Activated CD8-positive, alpha-beta memory T cell treated with anti-CD3 and anti-CD28 coated beads, Interleukin-2, amount 50 U/mL, for 48 hours (primary cell): ENCODE results near the gene TRAPPC5.
"Not testable (repeated sequence)": the region's sequence is repeated elsewhere in the genome, so short reads cannot be mapped to it uniquely, and the experiment has no call there.

ENCODE experiments used
- DNase-seq: peaks from one replicate; pipeline ENCODE4 v3.0.0-alpha.2; 2020

The TRAPPC5 gene

DNA sequence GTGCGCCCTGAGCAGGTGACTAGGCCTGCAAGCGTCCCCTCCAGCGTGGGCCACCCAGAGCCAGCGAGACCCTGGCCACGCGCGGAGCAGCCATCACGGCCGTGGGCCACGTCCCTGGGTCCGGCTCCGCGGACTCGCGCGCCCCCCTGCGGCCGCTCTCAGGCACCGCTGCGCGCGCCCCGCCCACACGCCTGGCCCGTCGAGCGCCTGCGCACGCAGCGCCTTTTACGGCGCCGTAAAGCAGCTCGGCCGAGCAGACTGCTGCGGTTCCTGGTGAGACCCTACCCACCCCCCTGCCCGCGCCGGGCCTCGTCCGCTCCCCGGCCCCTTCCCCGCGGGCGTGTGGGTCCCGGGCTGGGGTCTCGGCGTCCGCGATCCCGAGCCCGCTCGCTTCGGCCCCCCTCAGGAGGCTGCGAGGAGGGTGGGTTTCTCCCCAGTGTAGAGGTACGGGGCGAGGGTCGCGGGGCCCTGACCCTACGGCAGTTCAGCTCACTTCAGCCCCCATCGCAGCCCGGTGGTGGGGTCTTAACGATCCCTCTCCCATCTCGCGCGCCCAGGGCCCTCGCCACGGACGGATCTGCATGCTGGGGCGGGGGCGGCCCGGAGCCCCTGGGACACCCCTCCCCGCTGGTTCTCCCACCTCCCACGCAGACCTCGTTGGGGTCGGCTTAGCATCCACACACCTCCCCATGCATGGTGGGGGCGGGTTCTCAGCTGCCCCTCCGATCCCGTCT lies at the start of gene TRAPPC5:
Gene TRAPPC5 (plus strand): TSS at position 228 of the 734 bp plus-strand sequence. CDS start 1,421 bp downstream, outside the sequence.
- DNase-seq: peak; percentile 95

- DNase-seq: no peak
Observed at GRCh38 chr19:7631577-7631976, 49.1 kb upstream of the TRAPPC5 start.

DNA sequence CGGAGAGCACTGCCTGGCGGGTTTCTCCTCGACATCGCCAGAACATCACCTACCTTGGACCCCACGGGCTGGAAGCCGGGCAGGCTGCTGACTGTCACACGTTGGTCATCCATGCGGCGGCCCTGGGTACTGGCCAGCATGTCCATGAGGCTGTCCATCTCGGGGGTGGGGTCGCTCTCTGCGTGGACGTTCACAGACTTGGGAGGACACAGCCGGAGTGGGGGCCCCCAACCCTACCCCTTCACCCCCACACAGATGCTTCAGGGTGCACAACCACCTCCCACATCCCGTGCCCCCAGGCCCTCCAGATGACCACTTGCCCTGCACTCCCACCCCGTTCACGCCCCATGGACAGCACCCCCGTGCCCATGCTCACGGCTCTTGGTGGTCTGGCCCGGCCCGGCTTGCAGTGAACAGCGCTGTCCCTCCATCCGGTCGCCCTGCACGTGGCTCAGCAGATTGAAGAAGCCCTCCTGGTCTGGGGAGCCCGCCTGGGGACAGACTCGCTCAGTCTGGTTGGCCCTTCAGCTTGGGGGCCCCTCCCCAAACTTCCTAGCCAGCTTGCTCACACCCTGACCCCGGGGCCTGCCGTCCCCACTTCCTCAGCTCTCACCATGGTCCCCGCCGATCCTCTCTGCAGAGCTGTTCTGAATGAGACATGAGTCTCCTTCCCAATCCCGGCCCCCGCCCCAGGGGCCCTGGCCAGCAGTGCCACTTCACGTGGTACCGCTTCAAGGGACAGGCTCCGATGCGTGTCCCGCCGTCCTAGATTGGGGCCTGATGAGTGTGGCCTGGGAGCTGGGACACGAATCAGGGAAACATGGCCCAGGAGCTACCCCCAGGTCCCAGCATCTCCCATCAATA lies 48.1 kb upstream of the TRAPPC5 start:
- no peak for DNase-seq

DNA sequence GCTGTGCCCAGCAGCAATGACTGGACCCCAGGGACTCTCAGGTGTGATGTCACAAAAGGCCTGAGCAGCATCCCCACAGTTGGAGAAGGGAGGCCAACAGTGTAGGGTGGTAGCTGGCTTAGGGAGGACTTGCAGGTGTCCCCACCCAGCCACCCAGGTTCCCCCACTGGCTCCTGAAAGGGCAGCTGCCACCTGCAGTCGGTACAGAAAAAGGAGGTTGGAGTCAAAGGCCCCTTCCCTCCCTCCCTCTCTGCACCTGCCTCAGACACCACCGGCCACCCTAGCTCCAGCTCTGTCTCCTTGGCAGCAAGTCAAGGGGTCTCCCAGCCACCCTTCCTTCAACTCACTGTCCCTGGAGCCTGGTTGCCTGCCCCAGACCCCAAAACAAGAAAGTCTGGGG lies 46.9 kb upstream of the TRAPPC5 start, which contains the start of gene PCP2:
Gene PCP2 (minus strand): TSS at position 22 of the 400 bp plus-strand sequence. CDS start 262 bp downstream, outside the sequence.
- no peak for DNase-seq

DNA sequence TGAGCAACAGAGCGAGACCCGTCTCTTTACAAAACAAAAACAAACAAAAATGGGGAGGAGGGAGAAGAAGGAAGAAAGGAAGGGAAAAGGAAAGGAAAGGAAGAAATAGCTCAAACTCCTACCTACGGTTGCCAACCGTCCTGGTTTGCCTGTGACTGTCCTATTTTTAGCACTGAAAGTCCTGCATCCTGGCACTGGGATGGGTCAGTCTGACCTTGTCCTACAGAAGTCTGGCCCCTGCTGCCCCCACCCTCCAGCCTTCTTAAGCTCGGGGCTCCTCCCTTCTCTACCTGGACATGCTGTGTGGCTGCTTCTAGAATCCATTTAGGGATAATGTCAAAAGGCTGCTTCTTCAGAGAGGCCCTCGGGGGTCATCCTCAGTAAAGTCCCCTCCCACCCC lies 45.0 kb upstream of the TRAPPC5 start:
- no peak for DNase-seq

- no peak for DNase-seq
Observed at GRCh38 chr19:7636317-7636690, 44.3 kb upstream of the TRAPPC5 start.

DNA sequence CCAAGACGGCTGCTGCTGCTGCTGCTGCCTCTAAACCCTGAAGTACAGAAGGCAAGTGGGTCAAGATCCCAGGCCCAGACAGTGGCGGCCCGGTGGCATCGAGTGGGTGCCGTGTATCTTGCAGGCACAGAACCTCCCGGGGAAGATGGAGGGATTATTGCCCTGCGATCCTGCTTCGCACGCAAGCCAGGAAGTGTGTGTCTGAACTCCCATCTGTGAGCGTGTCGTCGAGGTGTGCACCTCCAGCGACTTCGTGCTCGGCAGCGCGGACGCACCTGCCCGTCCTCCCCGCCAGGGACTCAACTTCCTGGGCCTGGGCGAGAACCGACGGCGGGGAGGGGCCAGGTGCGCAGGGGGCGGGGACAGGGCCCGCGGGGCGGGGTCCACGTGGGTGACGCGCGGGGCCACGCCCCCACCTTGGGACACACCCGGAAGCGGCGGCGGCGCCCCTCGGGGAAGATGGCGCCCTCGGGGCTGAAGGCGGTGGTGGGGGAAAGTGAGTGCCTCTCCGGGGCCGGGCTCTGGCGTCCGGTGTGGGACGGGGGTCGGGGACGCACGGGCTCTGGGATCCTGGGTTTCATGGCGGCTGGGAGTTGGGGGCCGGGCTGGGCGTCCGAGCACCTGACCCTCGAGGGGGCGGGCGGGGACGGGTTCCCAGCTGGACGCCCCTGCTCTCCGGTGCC lies 43.8 kb upstream of the TRAPPC5 start, which contains the start of gene STXBP2:
Gene STXBP2 (plus strand): TSS at position 420 of the 683 bp plus-strand sequence. CDS start 40 bp downstream, at position 460.
- peak; percentile 98 for DNase-seq

GRCh38 chr19:7637374-7638256 lies 43.0 kb upstream of the TRAPPC5 start:
- DNase-seq: no peak

- no peak for DNase-seq
Observed at GRCh38 chr19:7638802-7639465, 41.7 kb upstream of the TRAPPC5 start.

DNA sequence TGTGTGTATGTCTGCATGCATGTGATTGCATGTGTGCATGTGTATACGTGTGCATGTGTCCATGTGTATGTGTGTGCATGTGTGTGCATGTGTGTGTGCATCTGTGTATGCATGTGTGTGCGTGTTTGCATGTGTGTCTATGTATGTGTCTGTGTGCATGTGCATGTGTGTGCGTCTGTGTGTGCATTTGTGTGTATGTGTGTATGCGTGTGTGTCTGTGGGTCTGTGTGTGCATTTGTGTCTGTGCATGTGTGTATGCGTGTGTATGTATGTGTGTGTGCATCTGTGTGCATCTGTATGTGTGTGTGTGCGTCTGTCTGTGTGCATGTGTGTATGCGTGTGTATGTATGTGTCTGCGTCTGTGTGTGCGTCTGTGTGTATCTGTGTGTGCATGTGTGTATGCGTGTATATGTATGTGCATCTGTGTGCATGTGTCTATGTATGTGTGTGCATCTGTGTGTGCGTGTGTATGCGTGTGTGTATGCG lies 40.7 kb upstream of the TRAPPC5 start:
- no peak for DNase-seq

- no peak for DNase-seq
Observed at GRCh38 chr19:7640803-7641202, 39.8 kb upstream of the TRAPPC5 start.

- DNase-seq: no peak
Observed at GRCh38 chr19:7641290-7642276, 39.0 kb upstream of the TRAPPC5 start.

- no peak for DNase-seq
Observed at GRCh38 chr19:7642295-7643030, 38.2 kb upstream of the TRAPPC5 start.

DNA sequence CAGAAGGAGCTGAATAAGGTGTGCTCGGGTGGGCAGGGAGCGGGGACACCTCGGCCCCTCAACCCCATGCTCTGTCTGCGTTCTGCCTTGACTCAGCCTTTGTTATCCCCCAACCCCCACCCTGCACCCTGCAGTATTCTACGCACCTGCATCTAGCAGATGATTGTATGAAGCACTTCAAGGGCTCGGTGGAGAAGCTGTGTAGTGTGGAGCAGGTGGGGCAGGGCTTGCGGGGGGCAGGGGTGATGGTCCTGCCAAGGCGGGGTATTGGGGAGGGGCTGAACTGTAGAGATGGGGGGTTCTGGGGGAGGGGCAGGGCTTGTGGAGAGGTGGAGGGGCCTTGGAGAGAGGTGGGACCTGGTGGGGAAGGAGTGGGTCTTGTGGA lies 37.6 kb upstream of the TRAPPC5 start:
- DNase-seq: no peak

DNA sequence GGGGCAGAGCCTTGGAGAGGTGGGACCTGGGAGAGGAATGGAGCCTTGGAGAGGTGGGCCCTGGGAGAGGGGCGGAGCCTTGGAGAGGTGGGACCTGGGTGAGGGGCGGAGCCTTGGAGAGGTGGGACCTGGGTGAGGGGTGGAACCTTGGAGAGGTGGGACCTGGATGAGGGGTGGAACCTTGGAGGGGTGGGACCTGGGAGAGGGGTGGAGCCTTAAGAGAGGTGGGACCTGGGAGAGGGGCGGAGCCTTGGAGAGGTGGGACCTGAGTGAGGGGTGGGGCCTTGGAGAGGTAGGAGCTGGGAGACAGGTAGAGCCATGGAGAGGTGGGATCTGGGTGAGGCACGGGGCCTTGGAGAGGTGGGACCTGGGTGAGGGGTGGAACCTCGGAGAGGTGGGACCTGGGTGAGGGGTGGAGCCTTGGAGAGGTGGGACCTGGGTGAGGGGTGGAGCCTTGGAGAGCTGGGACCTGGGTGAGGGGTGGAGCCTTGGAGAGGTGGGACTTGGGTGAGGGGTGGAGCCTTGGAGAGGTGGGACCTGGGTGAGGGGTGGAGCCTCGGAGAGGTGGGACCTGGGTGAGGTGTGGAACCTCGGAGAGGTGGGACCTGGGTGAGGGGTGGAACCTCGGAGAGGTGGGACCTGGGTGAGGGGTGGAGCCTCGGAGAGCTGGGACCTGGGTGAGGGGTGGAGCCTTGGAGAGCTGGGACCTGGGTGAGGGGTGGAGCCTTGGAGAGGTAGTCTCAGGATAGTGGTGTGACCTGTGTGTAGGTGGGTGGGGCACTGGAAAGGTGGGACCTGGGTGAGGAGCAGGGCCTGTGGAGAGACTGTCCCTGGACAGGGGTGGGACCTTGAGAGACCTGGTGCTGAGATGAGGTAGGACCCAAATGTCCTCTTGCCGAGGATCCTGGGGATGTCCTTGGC lies 36.7 kb upstream of the TRAPPC5 start:
- not testable (repeated sequence) for DNase-seq

GRCh38 chr19:7644550-7644877 lies 36.1 kb upstream of the TRAPPC5 start:
- no peak for DNase-seq

- DNase-seq: no peak
Observed at GRCh38 chr19:7645163-7645562, 35.5 kb upstream of the TRAPPC5 start.

DNA sequence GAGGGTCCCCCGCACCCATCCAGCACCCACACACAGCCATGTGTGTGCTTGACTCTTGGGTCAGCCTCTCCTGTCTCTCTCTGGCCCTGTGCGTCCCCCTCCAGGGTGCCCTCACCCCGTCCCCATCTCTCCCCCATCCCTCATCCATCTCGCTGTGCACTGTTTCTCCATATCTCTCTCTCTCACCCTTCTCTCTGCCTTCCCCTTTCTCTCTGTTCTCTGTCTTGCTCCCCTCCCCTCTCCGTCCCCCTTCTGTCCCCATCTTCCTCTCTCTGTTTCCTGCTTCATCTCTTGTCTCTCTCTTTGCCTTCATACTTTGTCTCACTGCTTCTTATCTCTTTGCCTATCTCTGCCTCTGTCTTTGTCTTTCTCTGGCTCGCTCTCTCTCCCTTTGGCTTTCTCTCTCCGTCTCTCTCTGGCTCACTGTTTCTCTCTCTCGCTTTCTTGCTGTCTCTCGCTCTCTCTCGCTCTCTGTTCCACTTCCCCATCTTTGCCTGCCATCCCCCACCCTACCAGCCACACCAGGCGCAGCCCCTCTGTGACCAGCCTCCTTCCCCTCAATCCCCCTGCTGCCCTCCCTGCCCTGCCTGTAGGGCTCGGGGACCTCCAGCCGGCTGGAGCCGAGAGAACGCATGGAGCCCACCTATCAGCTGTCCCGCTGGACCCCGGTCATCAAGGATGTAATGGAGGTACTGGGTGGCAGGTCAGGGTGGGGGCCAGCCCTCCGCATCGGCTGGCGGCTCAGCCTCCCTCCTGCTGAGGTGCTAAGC lies 34.8 kb upstream of the TRAPPC5 start:
- no peak for DNase-seq
